VCaP (cell line): ENCODE measurements around the gene TBX4.
"Not testable (repeated sequence)": the region's sequence is repeated elsewhere in the genome, so short reads cannot be mapped to it uniquely, and the experiment has no call there.

Source experiments
- H3K27ac ChIP-seq: fragments of 450-650 bp; 2 replicates; pipeline ENCODE4 v1.5.1; 2017
- CTCF ChIP-seq: fragments of 450-650 bp; conservative IDR thresholded peaks from 2 replicates; pipeline ENCODE4 v1.5.1; 2017; ENCODE audit warnings: mild to moderate bottlenecking, moderate library complexity

TBX4 gene

GRCh38 chr17:61517843-61518606 lies 65.8 kb downstream of the TBX4 start:
- peak overlapping the region; percentile 54 for H3K27ac ChIP-seq
- TF ChIP-seq CTCF, result no peak

GRCh38 chr17:61519139-61519538 lies 66.9 kb downstream of the TBX4 start:
- TF ChIP-seq CTCF, result no peak
- peak overlapping the region; percentile 54; the same call in 1 of the 2 replicates for H3K27ac ChIP-seq

GRCh38 chr17:61519754-61520440 lies 67.7 kb downstream of the TBX4 start:
- no peak for TF ChIP-seq CTCF
- no peak overlapping the region for H3K27ac ChIP-seq

- no peak for TF ChIP-seq CTCF
- no peak overlapping the region for H3K27ac ChIP-seq
Measured at GRCh38 chr17:61520897-61521296, 68.7 kb downstream of the TBX4 start.

- TF ChIP-seq CTCF, result no peak
- H3K27ac ChIP-seq, result no peak overlapping the region
Measured at GRCh38 chr17:61522088-61522487, 69.9 kb downstream of the TBX4 start.

- no peak overlapping the region for H3K27ac ChIP-seq
- no peak for TF ChIP-seq CTCF
Measured at GRCh38 chr17:61524319-61524718, 72.1 kb downstream of the TBX4 start.

- not testable (repeated sequence) for H3K27ac ChIP-seq
Measured at GRCh38 chr17:61527441-61527840, 75.2 kb downstream of the TBX4 start.

GRCh38 chr17:61528171-61528570 lies 75.9 kb downstream of the TBX4 start:
- TF ChIP-seq CTCF, result no peak
- no peak overlapping the region for H3K27ac ChIP-seq
